Measurements from ENCODE around the gene ZNRF4.

Gene ZNRF4

GRCh38 chr19:5445071-5445470, 10.1 kb upstream of the ZNRF4 start:
- H3K27ac ChIP-seq, result no peak overlapping the region
- in situ Hi-C loops (cut with HindIII; ENCODE audit: low pct_ligation_motif_present, low sequenced_read_pairs), result no loop called here
- no peak overlapping the region for H3K4me3 ChIP-seq (ENCODE audit: low read depth, low read length)
- DNase-seq, result no peak
- H3K36me3 ChIP-seq (replicated peaks), result no peaks in the 10 kb centered on the region
- TF ChIP-seq CTCF (IDR thresholded peaks at IDR 0.05; ENCODE audit: low read depth, low read length, missing control alignments), result no peak
- no peaks in the 10 kb centered on the region for H3K27me3 ChIP-seq (replicated peaks)

- H3K27ac ChIP-seq, result no peak overlapping the region
- in situ Hi-C loops (cut with HindIII; ENCODE audit: low pct_ligation_motif_present, low sequenced_read_pairs), result no loop called here
- DNase-seq, result no peak
- no peaks in the 10 kb centered on the region for H3K27me3 ChIP-seq (replicated peaks)
- no peak overlapping the region for H3K4me3 ChIP-seq (ENCODE audit: low read depth, low read length)
- TF ChIP-seq CTCF (IDR thresholded peaks at IDR 0.05; ENCODE audit: low read depth, low read length, missing control alignments), result no peak
- H3K36me3 ChIP-seq (replicated peaks), result no peaks in the 10 kb centered on the region
These were observed 9.6 kb upstream of the ZNRF4 start for GRCh38 chr19:5445561-5446055.

GRCh38 chr19:5447700-5448311, 7.4 kb upstream of the ZNRF4 start:
- no peak for DNase-seq
- no peak overlapping the region for H3K27ac ChIP-seq
- no peaks in the 10 kb centered on the region for H3K27me3 ChIP-seq (replicated peaks)
- in situ Hi-C loops (cut with HindIII; ENCODE audit: low pct_ligation_motif_present, low sequenced_read_pairs), result no loop called here
- H3K4me3 ChIP-seq (ENCODE audit: low read depth, low read length), result no peak overlapping the region
- H3K36me3 ChIP-seq (replicated peaks), result no peaks in the 10 kb centered on the region
- TF ChIP-seq CTCF (IDR thresholded peaks at IDR 0.05; ENCODE audit: low read depth, low read length, missing control alignments), result no peak

- TF ChIP-seq CTCF (IDR thresholded peaks at IDR 0.05; ENCODE audit: low read depth, low read length, missing control alignments), result no peak
- no peak overlapping the region for H3K4me3 ChIP-seq (ENCODE audit: low read depth, low read length)
- no peaks in the 10 kb centered on the region for H3K36me3 ChIP-seq (replicated peaks)
- no peaks in the 10 kb centered on the region for H3K27me3 ChIP-seq (replicated peaks)
- no peak overlapping the region for H3K27ac ChIP-seq
- DNase-seq, result no peak
- in situ Hi-C loops (cut with HindIII; ENCODE audit: low pct_ligation_motif_present, low sequenced_read_pairs), result no loop called here
These were observed 6.8 kb upstream of the ZNRF4 start for GRCh38 chr19:5448374-5448773.

- TF ChIP-seq CTCF (IDR thresholded peaks at IDR 0.05; ENCODE audit: low read depth, low read length, missing control alignments), result no peak
- Histone ChIP-seq H3K4me3 (ENCODE audit: low read depth, low read length) (no peak overlapping the region), H3K36me3 (replicated peaks) (no peaks in the 10 kb centered on the region), H3K27me3 (replicated peaks) (no peaks in the 10 kb centered on the region), H3K27ac (no peak overlapping the region)
- no peak for DNase-seq
- in situ Hi-C loops (cut with HindIII; ENCODE audit: low pct_ligation_motif_present, low sequenced_read_pairs), result no loop called here
These were observed 4.6 kb upstream of the ZNRF4 start for GRCh38 chr19:5450482-5451126.
